Chondrocyte (in vitro differentiated cells): Measurements from ENCODE around the gene NINJ1. TPM values are rescaled to one million over a fixed set of nuclear protein-coding genes. Genes with fewer than 3 reads are reported as not detected.

Experiments used
- DNase-seq: peaks from one replicate; pipeline ENCODE4 v3.0.0; 2021; ENCODE audit warnings: mixed read lengths, low spot score
- H3K27ac Mint-ChIP-seq: one replicate; pipeline ENCODE4 v1.8.0; 2021; ENCODE audit warnings: mild to moderate bottlenecking, moderate library complexity, mixed read lengths; ENCODE audit not compliant: unreplicated experiment
- H3K27me3 Mint-ChIP-seq: 2 replicates; pipeline ENCODE4 v1.8.0; 2021; ENCODE audit warnings: low read depth, mixed read lengths
- H3K36me3 Mint-ChIP-seq: 2 replicates; pipeline ENCODE4 v1.8.0; 2021; ENCODE audit warnings: low read depth, mixed read lengths
- H3K4me1 Mint-ChIP-seq: 2 replicates; pipeline ENCODE4 v1.8.0; 2021; ENCODE audit warnings: low read depth, mild to moderate bottlenecking, mixed read lengths
- H3K4me3 Mint-ChIP-seq: one replicate; pipeline ENCODE4 v1.8.0; 2021; ENCODE audit warnings: mild to moderate bottlenecking, moderate library complexity, mixed read lengths; ENCODE audit not compliant: unreplicated experiment
- H3K9me3 Mint-ChIP-seq: 2 replicates; pipeline ENCODE4 v1.8.0; 2021; ENCODE audit warnings: low read depth, mixed read lengths
- CTCF ChIP-seq: fragments of 200-600 bp; sonication (generic); IDR thresholded peaks from 2 replicates; pipeline ENCODE4 v1.5.0; 2021; ENCODE audit warnings: antibody characterized with exemption, mild to moderate bottlenecking, moderate library complexity
- total RNA-seq: library from RNA; stranded (reverse); gene quantifications from 3 replicates; pipeline ENCODE4 v1.2.1, GENCODE V29; 2021

NINJ1 gene
- total RNA-seq, 1 donor from 2014 or later, result 33.6 TPM

GRCh38 chr9:93116072-93116961 is 17.7 kb downstream of the NINJ1 start:
- Mint-ChIP-seq H3K27ac (peak overlapping the region; percentile 59), H3K27me3 (no peaks in the 10 kb centered on the region)

GRCh38 chr9:93115486-93116071 is 18.5 kb downstream of the NINJ1 start:
- no peak for TF ChIP-seq CTCF
- peaks cover 11% of the 10 kb centered on the region for H3K4me1 Mint-ChIP-seq
- no peaks in the 10 kb centered on the region for H3K9me3 Mint-ChIP-seq
- H3K36me3 Mint-ChIP-seq, result peaks cover 5% of the 10 kb centered on the region
- no peak overlapping the region for H3K4me3 Mint-ChIP-seq
- no peaks in the 10 kb centered on the region for H3K27me3 Mint-ChIP-seq
- no peak overlapping the region for H3K27ac Mint-ChIP-seq
- peak; percentile 8 for DNase-seq

More at GRCh38 chr9:93116072-93116961, 17.7 kb downstream of the NINJ1 start:
- H3K9me3 Mint-ChIP-seq, result no peaks in the 10 kb centered on the region
- no peak overlapping the region for H3K4me3 Mint-ChIP-seq
- TF ChIP-seq CTCF, result no peak
- peak; percentile 84 for DNase-seq
- peaks cover 5% of the 10 kb centered on the region for H3K36me3 Mint-ChIP-seq
- peaks cover 11% of the 10 kb centered on the region for H3K4me1 Mint-ChIP-seq

- no peaks in the 10 kb centered on the region for H3K9me3 Mint-ChIP-seq
- H3K27ac Mint-ChIP-seq, result no peak overlapping the region
- peaks cover 6% of the 10 kb centered on the region for H3K36me3 Mint-ChIP-seq
- no peak overlapping the region for H3K4me3 Mint-ChIP-seq
- no peaks in the 10 kb centered on the region for H3K27me3 Mint-ChIP-seq
- no peak for TF ChIP-seq CTCF
- peaks cover 5% of the 10 kb centered on the region for H3K4me1 Mint-ChIP-seq
- no peak for DNase-seq
Observed at GRCh38 chr9:93114984-93115335, 19.1 kb downstream of the NINJ1 start.

- H3K4me3 Mint-ChIP-seq, result no peak overlapping the region
- no peaks in the 10 kb centered on the region for H3K9me3 Mint-ChIP-seq
- TF ChIP-seq CTCF, result no peak
- H3K27ac Mint-ChIP-seq, result no peak overlapping the region
- DNase-seq, result peak; percentile 92
- no peaks in the 10 kb centered on the region for H3K27me3 Mint-ChIP-seq
- peaks cover 6% of the 10 kb centered on the region for H3K36me3 Mint-ChIP-seq
- H3K4me1 Mint-ChIP-seq, result no peaks in the 10 kb centered on the region
Observed at GRCh38 chr9:93114169-93114983, 19.7 kb downstream of the NINJ1 start.

- Mint-ChIP-seq H3K4me1 (peaks cover 3% of the 10 kb centered on the region), H3K9me3 (no peaks in the 10 kb centered on the region), H3K36me3 (peaks cover 10% of the 10 kb centered on the region)
Observed at GRCh38 chr9:93112864-93113389, 21.1 kb downstream of the NINJ1 start.

More at GRCh38 chr9:93112864-93113389, 21.1 kb downstream of the NINJ1 start:
- no peak for TF ChIP-seq CTCF
- no peaks in the 10 kb centered on the region for H3K27me3 Mint-ChIP-seq
- H3K4me3 Mint-ChIP-seq, result no peak overlapping the region
- H3K27ac Mint-ChIP-seq, result no peak overlapping the region
- peak; percentile 87 for DNase-seq
